ENCODE results near the gene C12orf42. TPM values are rescaled to one million over a fixed set of nuclear protein-coding genes. Genes with fewer than 3 reads are reported as not detected.

C12orf42 gene
- total RNA-seq, 2 donors from 2014 or later: not detected

DNA sequence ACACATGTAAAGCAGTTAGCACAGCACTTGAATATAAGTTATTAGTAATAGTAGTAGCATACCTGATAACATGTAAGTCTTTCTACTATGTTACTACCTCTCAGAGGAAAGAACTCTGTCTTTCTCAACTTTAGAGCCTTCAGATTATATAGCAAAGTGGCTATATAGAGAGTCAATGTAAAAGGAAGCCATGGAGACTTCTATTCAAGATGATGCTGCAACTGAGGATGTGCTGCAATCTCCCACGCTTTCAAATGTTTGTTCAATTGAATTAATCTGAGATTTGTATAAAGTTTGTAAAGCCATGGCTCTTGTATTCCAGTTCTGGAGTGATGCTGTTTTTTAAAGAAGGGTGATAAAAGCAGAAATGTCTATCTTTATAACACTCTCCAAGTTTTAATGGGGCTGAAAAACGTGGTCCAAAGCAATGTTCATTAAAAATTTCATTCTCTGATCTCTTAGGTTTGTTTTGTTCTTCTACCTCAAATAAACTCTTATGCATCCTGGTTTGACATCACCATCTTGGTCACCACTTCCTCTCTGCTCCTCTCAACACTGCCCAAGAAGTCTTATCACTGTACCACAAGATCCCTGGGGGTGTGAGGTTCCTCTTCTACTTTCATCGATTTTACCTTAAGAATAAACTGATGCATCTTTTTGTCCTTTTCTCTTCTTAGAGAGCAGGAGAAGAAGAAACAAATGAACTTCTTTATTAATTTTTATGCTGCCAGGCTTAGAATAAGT is 40.6 kb downstream of the C12orf42 start:
- Histone ChIP-seq H3K36me3 (replicated peaks in 1 of 2; ENCODE audit: insufficient read depth in 1 of 2, low read depth in 2 of 2) (no peaks in the 10 kb centered on the region), H3K27ac (no peak overlapping the region), H3K27me3 (no peaks in the 10 kb centered on the region), H3K4me3 (no peak overlapping the region), H3K4me1 (no peaks in the 10 kb centered on the region), H3K9me3 (peaks cover 0 to 7% (median 0%) of the 10 kb centered on the region in 3 donors)
- DNase-seq (no peak), ATAC-seq (no peak)
- no peak for TF ChIP-seq POLR2A (IDR thresholded peaks at IDR 0.05)
- TF ChIP-seq, protein P1, sequence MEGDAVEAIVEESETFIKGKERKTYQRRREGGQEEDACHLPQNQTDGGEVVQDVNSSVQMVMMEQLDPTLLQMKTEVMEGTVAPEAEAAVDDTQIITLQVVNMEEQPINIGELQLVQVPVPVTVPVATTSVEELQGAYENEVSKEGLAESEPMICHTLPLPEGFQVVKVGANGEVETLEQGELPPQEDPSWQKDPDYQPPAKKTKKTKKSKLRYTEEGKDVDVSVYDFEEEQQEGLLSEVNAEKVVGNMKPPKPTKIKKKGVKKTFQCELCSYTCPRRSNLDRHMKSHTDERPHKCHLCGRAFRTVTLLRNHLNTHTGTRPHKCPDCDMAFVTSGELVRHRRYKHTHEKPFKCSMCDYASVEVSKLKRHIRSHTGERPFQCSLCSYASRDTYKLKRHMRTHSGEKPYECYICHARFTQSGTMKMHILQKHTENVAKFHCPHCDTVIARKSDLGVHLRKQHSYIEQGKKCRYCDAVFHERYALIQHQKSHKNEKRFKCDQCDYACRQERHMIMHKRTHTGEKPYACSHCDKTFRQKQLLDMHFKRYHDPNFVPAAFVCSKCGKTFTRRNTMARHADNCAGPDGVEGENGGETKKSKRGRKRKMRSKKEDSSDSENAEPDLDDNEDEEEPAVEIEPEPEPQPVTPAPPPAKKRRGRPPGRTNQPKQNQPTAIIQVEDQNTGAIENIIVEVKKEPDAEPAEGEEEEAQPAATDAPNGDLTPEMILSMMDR (IDR thresholded peaks at IDR 0.05): no peak
- WGBS, 2 donors: 41 to 59% methylated on average over 3 of the region's 3 CpGs
- intact Hi-C loops (cut with DNase I): no loop called here

DNA sequence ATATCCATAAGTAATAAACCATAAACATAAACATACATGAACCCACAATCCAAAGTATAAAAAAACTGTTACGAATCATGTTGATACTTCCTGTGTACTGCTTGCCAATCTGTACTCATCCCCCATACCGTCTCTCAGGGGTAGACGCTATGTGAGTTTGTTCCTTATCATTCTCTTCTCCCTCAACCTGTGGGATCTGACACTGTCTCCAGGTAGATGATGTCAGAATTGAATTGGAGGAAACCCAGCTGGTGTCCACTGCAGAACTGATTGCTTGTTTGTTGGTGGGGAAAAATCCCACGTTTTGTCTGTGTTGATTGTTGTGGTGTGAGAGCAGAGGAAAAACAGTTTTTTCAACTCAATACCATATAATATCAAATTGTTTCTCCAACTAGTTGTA is 50.8 kb downstream of the C12orf42 start:
- no peak for ATAC-seq
- 23 to 31% methylated on average over 4 of the region's 4 CpGs for WGBS, 2 donors
- no peak for TF ChIP-seq POLR2A (IDR thresholded peaks at IDR 0.05)
- TF ChIP-seq, protein P1 (IDR thresholded peaks at IDR 0.05): no peak
- no peaks in the 10 kb centered on the region for H3K4me1 ChIP-seq
- H3K9me3 ChIP-seq: no peaks in the 10 kb centered on the region
- H3K4me3 ChIP-seq: no peak overlapping the region
- H3K27me3 ChIP-seq: no peaks in the 10 kb centered on the region
- DNase-seq: no peak
- no peak overlapping the region for H3K27ac ChIP-seq
- H3K36me3 ChIP-seq (replicated peaks in 1 of 2; ENCODE audit: insufficient read depth in 1 of 2, low read depth in 2 of 2): no peaks in the 10 kb centered on the region
- intact Hi-C loops (cut with DNase I): no loop called here

DNA sequence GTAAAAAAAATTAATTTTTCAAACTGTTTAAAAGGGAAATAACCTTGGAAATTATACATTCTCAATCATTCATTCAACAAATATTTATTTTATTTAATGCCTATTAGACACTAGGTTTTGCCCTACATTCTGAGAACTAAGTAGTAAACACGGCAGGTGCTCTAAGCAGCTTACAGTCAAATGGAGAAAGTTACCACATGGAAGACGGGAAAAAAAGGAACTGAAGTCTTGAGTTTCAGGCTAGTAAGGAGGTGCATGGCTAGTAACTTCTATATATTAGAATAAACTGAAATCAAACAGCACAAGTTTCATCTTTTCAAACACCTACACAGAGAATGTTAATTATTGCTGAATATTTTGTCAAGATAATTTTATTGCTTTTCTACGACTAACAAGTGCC is 52.9 kb downstream of the C12orf42 start:
- WGBS, 2 donors: 40 to 52% methylated on average over 3 of the region's 3 CpGs
- Histone ChIP-seq H3K9me3 (no peaks in the 10 kb centered on the region), H3K4me1 (no peaks in the 10 kb centered on the region), H3K4me3 (no peak overlapping the region), H3K27ac (no peak overlapping the region), H3K27me3 (no peaks in the 10 kb centered on the region), H3K36me3 (replicated peaks in 1 of 2; ENCODE audit: insufficient read depth in 1 of 2, low read depth in 2 of 2) (no peaks in the 10 kb centered on the region)
- no peak for DNase-seq
- intact Hi-C loops (cut with DNase I): no loop called here
- TF ChIP-seq, protein P1 (IDR thresholded peaks at IDR 0.05): no peak
- TF ChIP-seq POLR2A (IDR thresholded peaks at IDR 0.05): no peak
- ATAC-seq: no peak

DNA sequence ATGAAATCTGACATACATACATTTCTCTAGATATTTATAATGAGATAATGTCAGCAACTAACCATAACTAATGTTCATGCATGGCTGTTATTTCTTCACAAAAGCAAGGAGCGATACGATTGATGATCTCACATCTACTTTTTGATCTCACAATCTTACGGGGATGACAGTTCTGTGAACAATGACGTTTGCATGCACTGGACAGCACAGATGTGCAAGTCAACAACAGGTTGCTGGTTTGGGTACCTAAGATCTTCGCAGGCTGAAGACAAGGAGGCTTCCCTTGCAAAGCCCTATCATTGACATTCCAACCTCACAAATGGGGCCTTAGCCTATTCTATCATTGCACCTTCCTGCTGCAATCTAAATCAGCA is 53.6 kb downstream of the C12orf42 start:
- intact Hi-C loops (cut with DNase I): no loop called here
- DNase-seq (no peak), ATAC-seq (no peak)
- Histone ChIP-seq H3K36me3 (replicated peaks in 1 of 2; ENCODE audit: insufficient read depth in 1 of 2, low read depth in 2 of 2) (no peaks in the 10 kb centered on the region), H3K9me3 (no peaks in the 10 kb centered on the region), H3K27me3 (no peaks in the 10 kb centered on the region), H3K4me1 (no peaks in the 10 kb centered on the region), H3K27ac (no peak overlapping the region), H3K4me3 (no peak overlapping the region)
- 69 to 71% methylated on average over 5 of the region's 5 CpGs for WGBS, 2 donors
- TF ChIP-seq POLR2A (IDR thresholded peaks at IDR 0.05): no peak
- TF ChIP-seq, protein P1 (IDR thresholded peaks at IDR 0.05): no peak

Measured in body of pancreas (tissue), 4 donors.